ENCODE measurements around the gene NCR1.
"Not testable (repeated sequence)": the region's sequence is repeated elsewhere in the genome, so short reads cannot be mapped to it uniquely, and the experiment has no call there.

The NCR1 gene

DNA sequence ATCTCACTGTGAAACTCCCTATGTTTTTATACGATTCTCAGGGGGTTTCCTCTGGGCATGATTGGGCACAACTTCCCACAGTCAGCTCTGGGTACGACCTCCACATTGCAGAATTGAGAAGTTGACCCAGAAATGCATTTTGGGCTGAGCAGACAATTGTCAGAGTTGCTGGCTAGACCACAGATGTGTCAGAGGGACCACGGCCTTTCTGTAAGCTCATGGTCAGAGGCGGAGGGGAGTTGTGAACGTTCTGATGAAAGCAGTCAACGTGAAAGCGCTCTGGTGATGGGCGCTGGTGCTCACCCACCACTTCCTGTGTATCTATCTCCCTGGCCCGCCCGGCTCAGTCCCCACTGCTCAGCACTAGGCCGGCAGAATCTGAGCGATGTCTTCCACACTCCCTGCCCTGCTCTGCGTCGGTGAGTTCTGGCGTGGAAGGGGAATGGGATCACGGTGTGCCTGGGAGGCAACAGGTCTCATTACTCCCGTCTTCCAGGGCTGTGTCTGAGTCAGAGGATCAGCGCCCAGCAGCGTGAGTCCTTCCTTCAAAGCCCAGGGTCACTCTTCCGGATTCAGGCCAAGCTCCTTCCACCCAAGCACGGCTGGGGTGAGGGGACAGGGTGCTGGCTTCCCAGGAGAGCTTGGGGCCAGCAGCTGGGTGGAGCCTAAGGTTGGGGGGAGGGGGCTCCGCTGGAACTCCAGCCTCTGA is at the start of gene NCR1:
TSS of gene NCR1 (plus strand) at position 346 of the 709 bp plus-strand sequence. CDS start at position 386, 40 bp downstream.
- in situ Hi-C loops (cut with HindIII; ENCODE audit: low pct_ligation_motif_present, low sequenced_read_pairs): no loop called here
- DNase-seq: no peak
- Histone ChIP-seq H3K36me3 (replicated peaks) (no peaks in the 10 kb centered on the region), H3K27ac (no peak within 1 kb of the TSS), H3K4me3 (ENCODE audit: low read depth, low read length) (no peak within 1 kb of the TSS), H3K27me3 (replicated peaks) (no peaks in the 10 kb centered on the region)
- TF ChIP-seq, protein P1, sequence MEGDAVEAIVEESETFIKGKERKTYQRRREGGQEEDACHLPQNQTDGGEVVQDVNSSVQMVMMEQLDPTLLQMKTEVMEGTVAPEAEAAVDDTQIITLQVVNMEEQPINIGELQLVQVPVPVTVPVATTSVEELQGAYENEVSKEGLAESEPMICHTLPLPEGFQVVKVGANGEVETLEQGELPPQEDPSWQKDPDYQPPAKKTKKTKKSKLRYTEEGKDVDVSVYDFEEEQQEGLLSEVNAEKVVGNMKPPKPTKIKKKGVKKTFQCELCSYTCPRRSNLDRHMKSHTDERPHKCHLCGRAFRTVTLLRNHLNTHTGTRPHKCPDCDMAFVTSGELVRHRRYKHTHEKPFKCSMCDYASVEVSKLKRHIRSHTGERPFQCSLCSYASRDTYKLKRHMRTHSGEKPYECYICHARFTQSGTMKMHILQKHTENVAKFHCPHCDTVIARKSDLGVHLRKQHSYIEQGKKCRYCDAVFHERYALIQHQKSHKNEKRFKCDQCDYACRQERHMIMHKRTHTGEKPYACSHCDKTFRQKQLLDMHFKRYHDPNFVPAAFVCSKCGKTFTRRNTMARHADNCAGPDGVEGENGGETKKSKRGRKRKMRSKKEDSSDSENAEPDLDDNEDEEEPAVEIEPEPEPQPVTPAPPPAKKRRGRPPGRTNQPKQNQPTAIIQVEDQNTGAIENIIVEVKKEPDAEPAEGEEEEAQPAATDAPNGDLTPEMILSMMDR (IDR thresholded peaks at IDR 0.05; ENCODE audit: low read depth, low read length, missing control alignments): no peak

GRCh38 chr19:54858476-54858875 is 47.5 kb upstream of the NCR1 start:
- H3K36me3 ChIP-seq (replicated peaks); DNase-seq; in situ Hi-C loops (cut with HindIII; ENCODE audit: low pct_ligation_motif_present, low sequenced_read_pairs); H3K4me3 ChIP-seq (ENCODE audit: low read depth, low read length); H3K27ac ChIP-seq; H3K27me3 ChIP-seq (replicated peaks): not testable (repeated sequence)

GRCh38 chr19:54859421-54859820 is 46.5 kb upstream of the NCR1 start:
- H3K27me3 ChIP-seq (replicated peaks); H3K27ac ChIP-seq; H3K36me3 ChIP-seq (replicated peaks); DNase-seq; in situ Hi-C loops (cut with HindIII; ENCODE audit: low pct_ligation_motif_present, low sequenced_read_pairs); H3K4me3 ChIP-seq (ENCODE audit: low read depth, low read length): not testable (repeated sequence)

GRCh38 chr19:54863459-54863858 is 42.5 kb upstream of the NCR1 start:
- H3K36me3 ChIP-seq (replicated peaks); in situ Hi-C loops (cut with HindIII; ENCODE audit: low pct_ligation_motif_present, low sequenced_read_pairs); H3K27me3 ChIP-seq (replicated peaks): not testable (repeated sequence)

GRCh38 chr19:54871696-54872095 is 34.3 kb upstream of the NCR1 start:
- no peak for DNase-seq
- Histone ChIP-seq H3K36me3 (replicated peaks) (no peaks in the 10 kb centered on the region), H3K27me3 (replicated peaks) (no peaks in the 10 kb centered on the region), H3K4me3 (ENCODE audit: low read depth, low read length) (no peak overlapping the region), H3K27ac (no peak overlapping the region)
- TF ChIP-seq, protein P1 (IDR thresholded peaks at IDR 0.05; ENCODE audit: low read depth, low read length, missing control alignments): no peak
- in situ Hi-C loops (cut with HindIII; ENCODE audit: low pct_ligation_motif_present, low sequenced_read_pairs): no loop called here

More at GRCh38 chr19:54863459-54863858, 42.5 kb upstream of the NCR1 start:
- H3K27ac ChIP-seq; DNase-seq; H3K4me3 ChIP-seq (ENCODE audit: low read depth, low read length): not testable (repeated sequence)

GRCh38 chr19:54873990-54874389 is 32.0 kb upstream of the NCR1 start, which contains the start of gene FCAR:
FCAR (plus strand) TSS chr19:54874235; CDS start chr19:54874290, 55 bp downstream.
- TF ChIP-seq, protein P1 (IDR thresholded peaks at IDR 0.05; ENCODE audit: low read depth, low read length, missing control alignments): no peak
- Histone ChIP-seq H3K27ac (no peak within 1 kb of the TSS), H3K27me3 (replicated peaks) (no peaks in the 10 kb centered on the region), H3K4me3 (ENCODE audit: low read depth, low read length) (no peak within 1 kb of the TSS), H3K36me3 (replicated peaks) (no peaks in the 10 kb centered on the region)
- DNase-seq: no peak
- in situ Hi-C loops (cut with HindIII; ENCODE audit: low pct_ligation_motif_present, low sequenced_read_pairs): no loop called here

- in situ Hi-C loops (cut with HindIII; ENCODE audit: low pct_ligation_motif_present, low sequenced_read_pairs): no loop called here
- TF ChIP-seq, protein P1 (IDR thresholded peaks at IDR 0.05; ENCODE audit: low read depth, low read length, missing control alignments): no peak
- DNase-seq: no peak
- no peak overlapping the region for H3K27ac ChIP-seq
- no peak overlapping the region for H3K4me3 ChIP-seq (ENCODE audit: low read depth, low read length)
- no peaks in the 10 kb centered on the region for H3K27me3 ChIP-seq (replicated peaks)
- H3K36me3 ChIP-seq (replicated peaks): no peaks in the 10 kb centered on the region
Measured at GRCh38 chr19:54875506-54875905, 30.4 kb upstream of the NCR1 start.
